ENCODE data around the gene ZC3H18.

The ZC3H18 gene

DNA sequence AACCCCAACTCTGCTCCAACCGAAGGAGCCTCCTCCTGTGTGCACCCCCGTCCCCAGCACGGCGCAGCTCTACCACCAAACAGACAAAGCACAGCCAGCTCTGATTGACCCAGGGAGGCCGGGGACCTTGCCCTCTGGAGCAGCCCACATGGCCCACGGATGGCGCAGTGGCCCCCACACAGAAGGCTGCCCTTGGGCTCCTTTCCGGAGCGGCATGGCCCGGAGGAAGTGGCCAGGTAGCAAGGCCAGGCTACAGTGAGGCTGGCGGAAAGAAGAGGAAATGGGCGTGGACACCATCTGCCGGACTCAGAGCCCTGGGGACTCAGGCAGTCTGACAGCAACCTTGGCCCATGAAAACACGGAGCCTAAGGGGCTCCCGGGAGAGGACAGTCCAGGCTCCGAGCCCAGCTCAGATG lies 19.9 kb upstream of the ZC3H18 start:
- no peak for DNase-seq (ENCODE audit: extremely low read depth, low read depth)
- TF ChIP-seq, protein P1, sequence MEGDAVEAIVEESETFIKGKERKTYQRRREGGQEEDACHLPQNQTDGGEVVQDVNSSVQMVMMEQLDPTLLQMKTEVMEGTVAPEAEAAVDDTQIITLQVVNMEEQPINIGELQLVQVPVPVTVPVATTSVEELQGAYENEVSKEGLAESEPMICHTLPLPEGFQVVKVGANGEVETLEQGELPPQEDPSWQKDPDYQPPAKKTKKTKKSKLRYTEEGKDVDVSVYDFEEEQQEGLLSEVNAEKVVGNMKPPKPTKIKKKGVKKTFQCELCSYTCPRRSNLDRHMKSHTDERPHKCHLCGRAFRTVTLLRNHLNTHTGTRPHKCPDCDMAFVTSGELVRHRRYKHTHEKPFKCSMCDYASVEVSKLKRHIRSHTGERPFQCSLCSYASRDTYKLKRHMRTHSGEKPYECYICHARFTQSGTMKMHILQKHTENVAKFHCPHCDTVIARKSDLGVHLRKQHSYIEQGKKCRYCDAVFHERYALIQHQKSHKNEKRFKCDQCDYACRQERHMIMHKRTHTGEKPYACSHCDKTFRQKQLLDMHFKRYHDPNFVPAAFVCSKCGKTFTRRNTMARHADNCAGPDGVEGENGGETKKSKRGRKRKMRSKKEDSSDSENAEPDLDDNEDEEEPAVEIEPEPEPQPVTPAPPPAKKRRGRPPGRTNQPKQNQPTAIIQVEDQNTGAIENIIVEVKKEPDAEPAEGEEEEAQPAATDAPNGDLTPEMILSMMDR (IDR thresholded peaks at IDR 0.05; ENCODE audit: low read depth, low read length, missing control alignments), result no peak
- no peak overlapping the region for H3K4me3 ChIP-seq (replicated peaks; ENCODE audit: low read depth, low read length)

DNA sequence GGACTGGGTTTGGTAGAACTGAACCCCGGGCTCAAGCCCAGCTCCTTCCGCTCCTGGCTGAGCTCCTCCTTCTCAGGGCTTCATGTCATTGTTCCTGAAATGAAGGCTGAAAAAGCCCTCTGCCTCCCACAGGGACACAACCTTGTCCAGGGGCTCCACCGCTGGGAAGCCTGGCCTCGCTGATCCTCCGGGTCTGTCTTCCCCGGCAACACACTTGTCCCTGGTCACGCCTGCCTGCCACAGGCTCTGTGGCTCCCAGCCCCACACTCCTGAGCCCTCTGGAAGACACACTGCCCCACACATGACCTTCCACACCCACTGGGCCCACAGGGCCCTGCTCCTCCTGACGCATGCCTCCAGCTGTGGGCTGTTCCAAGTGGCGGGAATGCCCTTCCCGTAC lies 18.0 kb upstream of the ZC3H18 start:
- no peak for DNase-seq (ENCODE audit: extremely low read depth, low read depth)
- no peak overlapping the region for H3K4me3 ChIP-seq (replicated peaks; ENCODE audit: low read depth, low read length)
- TF ChIP-seq, protein P1 (IDR thresholded peaks at IDR 0.05; ENCODE audit: low read depth, low read length, missing control alignments), result no peak

DNA sequence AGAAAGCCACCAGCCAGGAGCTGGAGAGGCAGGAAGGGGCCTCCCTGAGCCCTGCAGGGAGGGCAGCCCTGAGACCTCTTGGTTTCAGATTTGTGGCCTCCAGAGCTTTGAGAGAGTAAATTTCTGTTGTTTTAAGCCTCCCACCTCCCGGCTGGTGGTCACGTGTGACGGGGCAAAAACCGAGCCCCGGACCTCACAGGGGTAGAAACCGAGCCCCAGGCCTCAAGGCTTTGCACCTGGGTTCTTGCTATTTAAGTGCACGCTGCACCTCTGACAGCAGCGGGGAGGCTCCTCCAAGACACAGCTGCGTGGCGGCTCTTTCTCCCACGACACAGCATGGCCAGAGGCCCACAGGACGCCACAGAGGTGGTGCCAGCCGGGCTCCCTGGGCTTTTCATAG lies 17.4 kb upstream of the ZC3H18 start:
- TF ChIP-seq, protein P1 (IDR thresholded peaks at IDR 0.05; ENCODE audit: low read depth, low read length, missing control alignments), result no peak
- no peak overlapping the region for H3K4me3 ChIP-seq (replicated peaks; ENCODE audit: low read depth, low read length)
- DNase-seq (ENCODE audit: extremely low read depth, low read depth), result no peak

DNA sequence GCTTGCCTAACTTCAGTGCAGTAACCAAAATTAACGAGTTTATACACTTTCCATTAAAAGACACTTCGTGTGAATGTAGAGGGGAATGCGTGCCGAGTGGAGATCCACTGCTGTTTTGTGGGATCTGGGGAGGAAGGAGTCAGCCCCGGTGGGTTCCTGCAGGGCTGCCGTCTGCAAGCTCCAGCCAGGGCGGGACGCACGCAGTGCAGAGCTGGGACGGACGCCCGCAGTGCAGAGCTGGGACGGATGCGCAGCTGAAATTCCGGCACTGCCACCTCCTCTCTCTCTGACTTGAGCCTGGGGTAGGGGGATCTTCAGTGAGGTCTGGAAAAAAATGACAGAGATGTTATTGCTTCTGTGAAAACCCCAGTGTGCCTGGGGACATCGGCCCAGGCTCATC lies 16.5 kb upstream of the ZC3H18 start:
- no peak for DNase-seq (ENCODE audit: extremely low read depth, low read depth)
- H3K4me3 ChIP-seq (replicated peaks; ENCODE audit: low read depth, low read length), result no peak overlapping the region
- TF ChIP-seq, protein P1 (IDR thresholded peaks at IDR 0.05; ENCODE audit: low read depth, low read length, missing control alignments), result no peak

DNA sequence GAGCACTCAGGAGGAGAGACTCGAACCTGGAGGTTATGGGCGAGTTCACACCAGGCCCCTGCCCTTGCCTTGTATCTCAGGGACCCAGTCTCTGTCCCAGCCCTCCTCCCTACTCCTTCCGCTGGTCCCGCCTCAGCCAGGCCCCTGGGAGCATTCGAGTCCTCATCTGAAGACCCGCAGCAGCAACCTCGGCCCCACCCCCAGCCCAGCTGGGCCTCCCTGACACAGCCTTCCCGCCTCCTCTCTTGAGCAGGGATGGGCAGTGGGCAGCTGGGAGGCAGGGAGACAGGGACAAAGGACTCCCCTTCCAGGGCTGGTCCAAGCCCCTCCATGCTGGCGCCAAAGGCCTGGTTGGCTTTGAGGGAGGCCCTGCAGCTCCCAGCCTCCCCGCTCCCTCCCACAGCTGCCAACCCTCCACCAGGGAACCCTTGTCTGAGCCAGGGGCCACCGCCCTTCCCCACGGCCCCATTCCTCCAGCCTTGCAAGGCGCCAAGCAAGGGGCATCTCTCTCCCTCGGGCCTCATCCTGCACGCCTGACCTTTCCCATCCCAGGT lies 15.4 kb upstream of the ZC3H18 start:
- no peak for DNase-seq (ENCODE audit: extremely low read depth, low read depth)
- TF ChIP-seq, protein P1 (IDR thresholded peaks at IDR 0.05; ENCODE audit: low read depth, low read length, missing control alignments), result no peak
- no peak overlapping the region for H3K4me3 ChIP-seq (replicated peaks; ENCODE audit: low read depth, low read length)

DNA sequence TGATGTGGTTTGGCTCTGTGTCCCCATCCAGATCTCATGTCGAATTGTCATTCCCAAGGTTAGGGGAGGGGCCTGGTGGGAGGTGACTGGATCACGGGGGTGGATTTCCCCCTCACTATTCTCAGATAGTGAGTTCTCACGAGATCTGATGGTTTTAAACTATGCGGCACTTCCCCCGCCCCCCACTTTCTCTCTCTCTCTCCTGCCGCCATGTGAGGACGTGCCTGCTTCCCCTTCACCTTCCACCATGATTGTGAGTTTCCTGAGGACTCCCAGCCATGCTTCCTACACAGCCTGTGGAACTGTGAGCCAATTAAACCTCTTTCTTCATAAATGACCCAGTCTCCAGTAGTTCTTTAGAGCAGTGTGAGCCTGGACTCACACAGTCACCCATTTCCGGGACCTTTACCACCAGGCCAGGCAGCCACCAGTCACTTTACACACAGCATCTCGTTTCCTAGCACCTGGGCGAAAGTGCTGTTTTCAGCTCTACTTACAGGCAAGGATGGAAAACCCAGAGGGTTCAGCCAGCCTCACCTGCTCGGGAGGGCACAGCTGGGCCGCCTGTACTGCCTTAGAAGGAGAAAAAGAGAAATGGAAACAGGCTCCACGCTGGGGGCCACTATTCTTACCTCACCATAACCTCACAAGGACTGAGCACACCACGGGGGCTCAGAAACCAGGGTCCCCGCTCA lies 13.8 kb upstream of the ZC3H18 start:
- DNase-seq (ENCODE audit: extremely low read depth, low read depth), result no peak
- TF ChIP-seq, protein P1 (IDR thresholded peaks at IDR 0.05; ENCODE audit: low read depth, low read length, missing control alignments), result no peak
- no peak overlapping the region for H3K4me3 ChIP-seq (replicated peaks; ENCODE audit: low read depth, low read length)
